Measurements from ENCODE around the gene TRIM68. TPM values are rescaled to one million over a fixed set of nuclear protein-coding genes. Genes with fewer than 3 reads are reported as not detected.

TRIM68 gene
- total RNA-seq, 2 experiments from 2014 or later: 11.6 to 12.7 TPM

DNA sequence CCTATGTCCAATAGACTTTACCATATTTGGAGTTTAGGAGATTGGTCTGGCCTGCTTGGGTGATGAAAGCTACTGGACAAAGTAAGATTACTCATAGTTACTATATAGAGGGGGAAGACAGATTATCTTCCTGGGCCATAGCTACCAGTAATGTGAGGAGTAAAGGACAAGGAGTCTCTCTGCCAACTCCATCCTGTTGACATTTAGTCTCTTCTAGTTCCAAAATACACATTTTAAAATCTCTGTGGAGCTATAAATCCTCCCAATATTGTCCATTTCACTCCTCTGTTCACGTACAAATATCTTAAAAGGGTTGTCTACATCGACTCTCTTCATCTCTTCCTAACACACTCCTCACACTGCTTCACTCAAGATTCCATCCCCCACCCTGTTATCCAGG is 28.1 kb upstream of the TRIM68 start:
- no peaks in the 10 kb centered on the region for H3K4me1 Mint-ChIP-seq
- ChIA-PET POLR2A (no interaction called here), CTCF (interaction anchor here (0.6 to 2.5 kb wide), 16 partner anchors 9 to 655 kb away, joined by 3 to 21 read pairs (median 3); partner anchors contain the start of gene MMP26)
- no peak for DNase-seq
- peaks cover 10% of the 10 kb centered on the region for H3K27me3 Mint-ChIP-seq
- H3K4me3 Mint-ChIP-seq: no peak overlapping the region
- no peak overlapping the region for H3K27ac Mint-ChIP-seq
- no peaks in the 10 kb centered on the region for H3K36me3 Mint-ChIP-seq (ENCODE audit: low read depth)
- H3K9me3 Mint-ChIP-seq: no peaks in the 10 kb centered on the region

DNA sequence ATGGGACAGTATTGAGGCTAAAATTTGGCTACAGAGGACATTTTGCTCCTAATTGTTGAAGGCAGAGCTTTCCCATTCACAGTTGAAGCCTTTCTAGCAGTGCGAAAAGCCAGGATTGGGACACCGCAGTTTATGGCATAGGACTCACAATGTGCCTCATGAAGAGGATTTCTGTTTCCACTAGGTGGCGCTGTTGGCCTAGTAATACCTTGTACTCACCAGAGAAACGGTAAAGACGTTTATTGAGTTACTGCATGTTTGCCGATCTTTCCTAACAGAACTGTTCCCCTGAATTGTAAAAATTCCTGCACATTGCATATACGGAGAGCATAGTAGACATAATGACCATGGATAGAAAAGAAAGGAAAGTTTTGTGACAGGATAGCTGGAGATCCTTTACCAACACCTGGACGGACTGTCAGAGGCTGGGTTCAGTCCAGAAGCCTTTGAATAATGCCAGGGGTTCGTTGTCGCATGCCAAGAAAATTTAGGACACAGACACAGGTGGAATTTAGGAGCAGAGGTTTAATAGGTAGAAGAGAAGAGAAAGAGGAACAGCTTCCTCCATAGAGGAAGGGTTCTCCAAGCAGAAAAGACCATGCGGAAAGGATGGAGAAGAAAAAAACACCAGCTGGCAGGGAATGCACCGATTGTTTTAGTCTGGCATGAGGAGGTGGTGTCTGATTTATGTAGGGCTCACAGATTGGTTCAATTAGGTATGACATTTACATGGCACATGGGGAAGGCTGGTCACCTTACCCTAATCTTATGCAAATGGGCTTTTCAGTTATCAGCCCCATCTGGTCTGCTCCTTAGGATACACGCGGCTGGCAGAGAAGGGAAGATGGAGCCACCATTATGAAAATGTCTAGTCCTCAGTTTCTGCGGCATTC is 18.4 kb upstream of the TRIM68 start:
- ChIA-PET POLR2A (no interaction called here), CTCF (interaction anchor here (1.1 to 2.6 kb wide), 4 partner anchors 10 to 439 kb away, joined by 3 to 18 read pairs (median 7); partner anchors contain the start of genes OR51D1 and TRIM68)
- Mint-ChIP-seq H3K4me3 (no peak overlapping the region), H3K4me1 (no peaks in the 10 kb centered on the region), H3K9me3 (peaks cover 5% of the 10 kb centered on the region), H3K36me3 (ENCODE audit: low read depth) (no peaks in the 10 kb centered on the region), H3K27ac (no peak overlapping the region), H3K27me3 (peaks cover 31% of the 10 kb centered on the region)
- DNase-seq: peak; percentile 69

DNA sequence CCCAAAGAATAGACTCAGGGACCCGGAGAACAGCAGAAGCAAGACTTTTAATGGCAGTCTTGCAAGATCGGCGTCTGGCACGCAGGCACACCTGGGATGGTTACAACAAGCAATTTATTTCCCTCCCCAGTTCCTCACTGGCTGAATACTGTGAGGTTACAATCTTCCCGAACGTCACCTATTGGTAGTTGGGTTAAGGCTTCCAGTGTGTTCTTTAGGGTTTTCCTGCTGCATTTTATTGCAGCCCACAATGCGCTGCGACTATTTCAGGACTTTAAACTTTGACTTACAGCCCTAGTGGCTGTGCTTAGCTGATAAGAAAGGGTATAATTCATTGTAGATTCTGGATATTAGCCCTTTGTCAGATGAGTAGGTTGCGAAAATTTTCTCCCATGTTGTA is 11.5 kb upstream of the TRIM68 start:
- Mint-ChIP-seq H3K4me3 (no peak overlapping the region), H3K27ac (no peak overlapping the region), H3K27me3 (peaks cover 4% of the 10 kb centered on the region), H3K9me3 (no peaks in the 10 kb centered on the region), H3K36me3 (ENCODE audit: low read depth) (no peaks in the 10 kb centered on the region), H3K4me1 (no peaks in the 10 kb centered on the region)
- DNase-seq: no peak
- ChIA-PET CTCF (no interaction called here), POLR2A (no interaction called here)

DNA sequence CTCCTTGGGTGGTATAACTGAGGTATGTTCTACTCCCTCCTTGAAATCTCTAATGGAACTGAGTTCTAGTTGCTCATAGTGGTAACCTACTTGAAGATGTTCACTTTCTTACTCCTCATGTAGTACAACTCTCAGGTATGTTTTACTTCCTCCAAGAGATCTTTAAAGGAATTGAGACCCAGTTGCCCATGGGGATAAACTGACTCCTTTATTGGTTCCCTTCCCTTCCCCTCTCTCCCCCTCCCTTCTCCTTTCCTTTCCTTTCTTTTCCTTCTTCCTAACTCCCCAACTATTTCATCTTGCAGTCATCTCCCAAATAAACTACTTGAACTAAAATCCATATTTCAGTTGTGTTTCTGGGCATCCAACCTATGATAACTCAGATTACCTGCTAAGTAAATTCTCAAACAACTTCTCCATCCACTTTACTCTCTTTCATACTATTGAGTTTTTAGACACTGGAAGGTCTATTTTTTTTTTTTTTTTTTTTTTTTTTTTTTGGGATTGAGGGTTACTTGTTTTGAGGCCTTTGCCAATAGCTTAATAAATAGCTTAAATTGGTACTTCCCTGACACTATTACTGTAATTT is 7.9 kb upstream of the TRIM68 start:
- no peak overlapping the region for H3K4me3 Mint-ChIP-seq
- ChIA-PET POLR2A (no interaction called here), CTCF (interaction anchor here (0.7 kb wide), 1 partner anchor 77 kb away, joined by 7 read pairs; no protein-coding TSS in a partner anchor)
- peaks cover 4% of the 10 kb centered on the region for H3K27me3 Mint-ChIP-seq
- no peaks in the 10 kb centered on the region for H3K36me3 Mint-ChIP-seq (ENCODE audit: low read depth)
- DNase-seq: no peak
- no peak overlapping the region for H3K27ac Mint-ChIP-seq
- no peaks in the 10 kb centered on the region for H3K9me3 Mint-ChIP-seq
- no peaks in the 10 kb centered on the region for H3K4me1 Mint-ChIP-seq

DNA sequence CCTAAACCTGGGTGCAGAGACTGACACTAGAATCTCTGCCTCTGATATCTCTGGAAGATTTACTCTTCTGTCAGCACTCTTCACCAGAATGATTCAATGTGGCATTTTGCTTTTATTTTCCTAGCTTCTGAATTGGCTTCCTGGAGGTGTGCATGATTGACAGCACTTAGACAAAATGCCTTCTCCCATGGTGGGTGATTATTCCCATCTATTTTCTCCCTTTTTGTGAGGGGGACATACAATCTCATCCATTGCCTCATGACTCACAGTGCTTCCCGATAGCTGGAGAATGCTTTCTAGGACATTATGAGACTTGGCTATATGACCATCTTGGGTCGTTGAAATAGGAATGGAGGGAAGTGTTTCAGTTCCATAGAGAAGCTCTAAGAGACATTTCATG is 4.0 kb upstream of the TRIM68 start:
- ChIA-PET POLR2A (no interaction called here), CTCF (interaction anchor here (0.6 kb wide), 1 partner anchor 25 kb away, joined by 3 read pairs; no protein-coding TSS in a partner anchor)
- no peak overlapping the region for H3K27ac Mint-ChIP-seq
- H3K4me1 Mint-ChIP-seq: peaks cover 29% of the 10 kb centered on the region
- H3K9me3 Mint-ChIP-seq: no peaks in the 10 kb centered on the region
- peaks cover 8% of the 10 kb centered on the region for H3K36me3 Mint-ChIP-seq (ENCODE audit: low read depth)
- H3K4me3 Mint-ChIP-seq: no peak overlapping the region
- no peak for DNase-seq
- no peaks in the 10 kb centered on the region for H3K27me3 Mint-ChIP-seq

DNA sequence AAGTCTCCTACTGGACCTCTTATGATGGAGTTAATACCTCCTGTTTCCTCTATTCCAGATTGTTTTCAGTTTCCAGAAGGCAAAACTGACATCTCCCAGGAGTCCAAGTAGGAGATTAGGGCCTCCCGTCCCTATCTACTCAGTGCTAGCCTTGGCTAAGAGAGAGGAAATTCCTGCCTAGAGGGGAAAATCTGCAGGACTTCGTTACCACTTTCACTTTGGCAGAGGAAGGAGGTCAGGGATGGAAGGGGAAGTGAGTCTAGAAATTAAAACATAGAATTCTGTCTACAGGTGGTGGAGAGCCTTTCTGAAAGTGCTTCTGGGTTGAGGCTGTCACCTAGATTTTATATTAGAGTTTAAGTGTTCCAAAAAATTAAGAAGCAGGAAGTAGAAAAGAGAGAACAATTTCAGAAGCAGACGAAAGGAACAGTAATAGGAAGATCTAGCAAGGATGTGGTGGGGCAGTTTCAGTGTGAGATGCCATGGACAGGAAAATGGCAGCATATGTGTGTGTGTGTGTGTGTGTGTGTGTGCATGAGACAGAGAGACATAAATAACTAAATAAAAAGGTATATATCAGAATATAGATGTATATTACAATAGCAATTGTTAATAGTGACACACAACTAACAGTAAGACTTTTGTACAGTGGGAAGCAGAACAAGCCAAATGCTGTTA is 2.4 kb upstream of the TRIM68 start:
- Mint-ChIP-seq H3K9me3 (no peaks in the 10 kb centered on the region), H3K27ac (peak overlapping the region; percentile 65), H3K27me3 (no peaks in the 10 kb centered on the region), H3K4me3 (peak overlapping the region; percentile 53), H3K36me3 (ENCODE audit: low read depth) (peaks cover 9% of the 10 kb centered on the region), H3K4me1 (peaks cover 40% of the 10 kb centered on the region)
- DNase-seq: peak; percentile 43
- ChIA-PET POLR2A (interaction anchor here (0.5 kb wide), 1 partner anchor 1613 kb away, joined by 3 read pairs; no protein-coding TSS in a partner anchor), CTCF (interaction anchor here (2.8 kb wide), 1 partner anchor 14 kb away, joined by 10 read pairs; no protein-coding TSS in a partner anchor)

DNA sequence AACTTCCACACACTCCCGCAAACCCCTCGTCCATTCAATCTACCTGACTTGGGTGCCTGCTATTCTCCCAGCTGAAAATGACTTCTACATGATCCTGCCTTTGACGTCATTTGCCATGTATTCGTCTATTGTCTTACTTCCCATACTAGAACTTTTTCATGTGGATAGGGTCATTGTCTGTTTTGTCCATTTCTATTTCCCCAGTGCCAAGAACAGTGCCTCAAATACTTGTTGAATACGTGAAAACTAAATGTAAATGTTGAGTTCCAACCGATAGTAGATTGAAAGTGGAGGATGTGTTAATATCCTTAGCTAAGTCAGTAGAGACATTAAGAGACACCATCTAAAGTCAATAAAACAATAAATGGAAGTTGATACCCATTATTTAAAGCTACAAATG is 935 bp downstream of the TRIM68 start:
- no peak for DNase-seq
- Mint-ChIP-seq H3K4me1 (peaks cover 40% of the 10 kb centered on the region), H3K27me3 (no peaks in the 10 kb centered on the region), H3K27ac (peak overlapping the region; percentile 80), H3K36me3 (ENCODE audit: low read depth) (peaks cover 31% of the 10 kb centered on the region), H3K4me3 (peak overlapping the region; percentile 83), H3K9me3 (no peaks in the 10 kb centered on the region)
- POLR2A ChIA-PET: interaction anchor here (1.3 kb wide), 1 partner anchor 214 kb away, joined by 8 read pairs; the partner anchor contains the start of gene TRIM21
- CTCF ChIA-PET: interaction anchor here (0.9 to 1.5 kb wide), 6 partner anchors 18 to 420 kb away, joined by 3 to 4 read pairs (median 4); partner anchors contain the start of genes OR51D1 and TRIM21

DNA sequence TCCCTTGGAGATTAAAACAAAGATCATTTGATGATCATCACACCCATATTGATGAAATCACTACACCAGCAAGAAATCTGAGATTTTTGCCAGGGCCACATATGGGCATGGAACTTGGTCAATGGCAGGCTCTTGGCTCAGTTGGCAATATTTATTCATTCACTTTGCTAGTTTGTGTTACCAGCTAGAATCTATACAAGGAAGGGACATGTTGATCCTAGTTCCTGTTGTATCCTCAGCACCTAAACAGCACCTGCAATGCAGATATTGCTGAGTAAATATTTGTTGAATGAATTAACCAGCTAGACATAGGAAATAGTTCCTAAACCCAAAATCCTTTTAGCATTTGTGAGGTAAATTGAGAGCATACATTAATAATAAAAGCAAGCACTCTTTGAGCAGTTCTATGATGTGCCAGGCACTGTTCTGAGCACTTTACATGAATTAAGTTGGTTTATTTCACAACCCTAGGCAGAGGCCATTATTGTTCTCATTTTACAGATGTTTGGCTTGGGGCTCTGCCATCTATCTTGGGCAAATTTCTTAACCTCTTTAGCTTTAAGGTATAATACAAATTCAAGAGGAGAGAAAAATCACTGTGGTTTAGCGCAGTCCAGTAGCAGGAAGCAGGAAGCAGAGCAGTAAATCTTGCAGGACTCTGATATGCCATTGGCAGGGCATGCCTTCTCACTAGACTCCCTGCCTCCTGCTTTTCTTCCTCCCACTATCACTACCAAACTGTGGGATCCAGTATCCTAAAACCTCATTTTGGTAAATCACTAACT is 1.6 kb downstream of the TRIM68 start:
- POLR2A ChIA-PET: no interaction called here

DNA sequence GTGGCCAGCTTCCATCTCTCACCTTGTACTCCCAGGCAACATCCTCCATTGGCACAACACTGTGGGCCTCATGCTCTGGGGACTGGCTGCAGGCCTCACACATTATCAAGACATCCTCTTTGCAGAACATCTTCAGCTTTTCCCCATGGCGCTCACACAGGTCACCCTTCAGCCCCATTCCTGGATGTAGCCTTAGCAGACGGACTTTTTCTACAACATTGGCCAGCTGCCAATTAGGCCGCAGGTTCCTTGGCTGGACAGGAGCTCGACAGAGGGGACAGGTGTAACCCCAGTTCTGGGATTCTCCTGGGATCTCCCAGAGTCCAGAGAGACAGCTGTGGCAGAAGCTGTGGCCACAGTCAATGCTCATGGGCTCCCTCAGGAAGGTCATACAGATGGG is 3.0 kb downstream of the TRIM68 start:
- peaks cover 34% of the 10 kb centered on the region for H3K4me1 Mint-ChIP-seq
- ChIA-PET POLR2A (no interaction called here), CTCF (interaction anchor here (0.5 kb wide), 1 partner anchor 465 kb away, joined by 4 read pairs; no protein-coding TSS in a partner anchor)
- peaks cover 43% of the 10 kb centered on the region for H3K36me3 Mint-ChIP-seq (ENCODE audit: low read depth)
- no peak for DNase-seq
- no peaks in the 10 kb centered on the region for H3K9me3 Mint-ChIP-seq
- H3K4me3 Mint-ChIP-seq: no peak overlapping the region
- no peaks in the 10 kb centered on the region for H3K27me3 Mint-ChIP-seq
- no peak overlapping the region for H3K27ac Mint-ChIP-seq

More for the DNA sequence above, 1.6 kb downstream of the TRIM68 start:
- Mint-ChIP-seq H3K27me3 (no peaks in the 10 kb centered on the region), H3K4me3 (peak overlapping the region; percentile 83), H3K27ac (no peak overlapping the region), H3K9me3 (no peaks in the 10 kb centered on the region), H3K4me1 (peaks cover 40% of the 10 kb centered on the region), H3K36me3 (ENCODE audit: low read depth) (peaks cover 35% of the 10 kb centered on the region)
- DNase-seq: no peak
- CTCF ChIA-PET: interaction anchor here (1.2 to 1.4 kb wide), 2 partner anchors 18 to 67 kb away, joined by 3 to 4 read pairs; no protein-coding TSS in a partner anchor

DNA sequence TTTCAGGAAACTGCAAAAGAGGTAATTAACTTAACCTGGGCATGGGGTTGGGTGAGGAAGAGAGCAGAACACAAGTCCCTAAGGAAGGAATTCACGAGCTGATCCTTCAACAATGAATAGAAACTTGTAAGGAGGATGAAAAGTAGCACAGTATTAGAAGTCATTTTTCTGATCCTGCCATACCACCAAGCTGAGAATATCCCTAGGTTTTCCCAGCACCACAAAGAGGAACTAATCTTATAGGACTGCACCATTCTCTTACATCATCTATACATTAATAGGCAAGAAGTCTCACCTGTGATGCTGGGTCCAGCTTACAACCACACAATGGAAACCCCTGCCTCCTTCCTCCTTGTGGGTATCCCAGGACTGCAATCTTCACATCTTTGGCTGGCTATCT is 14.3 kb downstream of the TRIM68 start, which contains the start of gene OR52I1:
Gene OR52I1, plus strand, starts transcription at position 301 of the 400 bp plus-strand sequence. Its CDS starts 0 bp downstream, at position 301.
- Mint-ChIP-seq H3K27me3 (peaks cover 4% of the 10 kb centered on the region), H3K27ac (no peak within 1 kb of the TSS), H3K4me3 (no peak within 1 kb of the TSS), H3K4me1 (no peaks in the 10 kb centered on the region), H3K36me3 (ENCODE audit: low read depth) (peaks cover 9% of the 10 kb centered on the region), H3K9me3 (no peaks in the 10 kb centered on the region)
- no peak for DNase-seq
- ChIA-PET POLR2A (no interaction called here), CTCF (no interaction called here)

DNA sequence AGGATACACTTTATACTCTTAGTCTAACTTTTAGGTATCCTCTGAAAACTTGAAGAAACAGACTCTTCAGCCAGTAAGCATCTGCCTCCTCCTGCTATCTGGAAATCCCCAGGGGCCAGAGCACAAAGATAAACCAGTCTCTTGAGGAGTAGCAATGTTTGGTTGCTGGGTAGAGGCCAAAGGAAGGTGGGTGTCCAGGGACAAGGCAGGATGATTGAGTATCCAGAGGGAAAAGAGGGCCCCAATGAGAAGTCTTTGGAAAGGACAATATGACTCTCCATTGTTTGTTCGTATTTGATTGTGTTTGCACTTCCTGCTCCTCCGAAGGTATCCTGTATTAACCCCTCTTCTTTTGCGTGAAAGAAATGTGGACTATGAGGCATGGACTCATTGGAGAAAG is 19.0 kb downstream of the TRIM68 start:
- Mint-ChIP-seq H3K27me3 (peaks cover 11% of the 10 kb centered on the region), H3K4me1 (no peaks in the 10 kb centered on the region), H3K9me3 (no peaks in the 10 kb centered on the region), H3K36me3 (ENCODE audit: low read depth) (no peaks in the 10 kb centered on the region), H3K27ac (no peak overlapping the region), H3K4me3 (no peak overlapping the region)
- ChIA-PET POLR2A (no interaction called here), CTCF (no interaction called here)
- DNase-seq: no peak

DNA sequence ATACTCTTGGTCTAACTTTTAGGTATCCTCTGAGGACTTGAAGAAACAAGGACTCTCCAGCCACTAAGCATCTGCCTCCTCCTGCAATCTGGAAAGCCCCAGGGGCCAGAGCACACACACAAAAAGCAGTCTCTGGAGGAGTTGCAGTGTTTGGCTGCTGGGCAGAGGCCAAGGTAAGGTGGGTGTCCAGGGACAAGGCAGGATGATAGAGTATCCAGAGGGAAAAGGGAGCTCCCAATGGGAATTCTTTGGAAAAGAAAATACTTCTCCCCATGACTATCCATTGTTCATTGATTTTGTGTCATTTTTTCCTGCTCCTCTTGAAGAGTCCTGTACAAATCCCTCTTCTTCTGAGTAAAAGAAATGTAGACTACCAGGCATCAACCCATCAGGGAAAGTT is 26.6 kb downstream of the TRIM68 start, which contains the start of gene OR52I2:
Gene OR52I2, plus strand, starts transcription at position 301 of the 400 bp plus-strand sequence.
- ChIA-PET CTCF (no interaction called here), POLR2A (no interaction called here)
- Mint-ChIP-seq H3K36me3 (ENCODE audit: low read depth) (no peaks in the 10 kb centered on the region), H3K4me3 (no peak within 1 kb of the TSS), H3K27ac (no peak within 1 kb of the TSS), H3K27me3 (peaks cover 18% of the 10 kb centered on the region), H3K9me3 (no peaks in the 10 kb centered on the region), H3K4me1 (no peaks in the 10 kb centered on the region)
- DNase-seq: no peak
